ENCODE data around the gene MCRIP1. TPM values are rescaled to one million over a fixed set of nuclear protein-coding genes. Genes with fewer than 3 reads are reported as not detected.

Gene MCRIP1
- total RNA-seq, 1 donor from 2014 or later, result 106 TPM

GRCh38 chr17:81813861-81814683 is 19.0 kb downstream of the MCRIP1 start:
- no peak overlapping the region for H3K9ac ChIP-seq (ENCODE audit: low read length)

GRCh38 chr17:81813371-81813684 is 19.8 kb downstream of the MCRIP1 start:
- H3K9ac ChIP-seq (ENCODE audit: low read length), result no peak overlapping the region
- peaks cover 2% of the 10 kb centered on the region for H3K9me3 ChIP-seq (ENCODE audit: insufficient read depth, low read depth, low read length)
- Mint-ChIP-seq H3K9me3 (ENCODE audit: unreplicated experiment) (peaks cover 6% of the 10 kb centered on the region), H3K27ac (ENCODE audit: unreplicated experiment) (no peak overlapping the region), H3K4me1 (ENCODE audit: low read depth, unreplicated experiment) (peaks cover 4% of the 10 kb centered on the region), H3K4me3 (ENCODE audit: unreplicated experiment) (no peak overlapping the region), H3K27me3 (ENCODE audit: low read depth, unreplicated experiment) (peaks cover 24% of the 10 kb centered on the region), H3K36me3 (ENCODE audit: low read depth, unreplicated experiment) (no peaks in the 10 kb centered on the region)
- no peaks in the 10 kb centered on the region for H4K20me1 ChIP-seq (ENCODE audit: insufficient read depth, low read length)
- no peak overlapping the region for H3K4me2 ChIP-seq (ENCODE audit: low read length)
- H3K36me3 ChIP-seq (ENCODE audit: insufficient read depth, low read length), result no peaks in the 10 kb centered on the region
- DNase-seq (ENCODE audit: low read depth) (no peak), FAIRE-seq (no peak)
- no peak overlapping the region for H2AFZ ChIP-seq (ENCODE audit: low read depth, low read length)
- H3K4me1 ChIP-seq (ENCODE audit: insufficient read depth, low read length), result no peaks in the 10 kb centered on the region
- no peak overlapping the region for H3K27ac ChIP-seq (ENCODE audit: low read depth, low read length)
- TF ChIP-seq CTCF (IDR thresholded peaks at IDR 0.05; ENCODE audit: insufficient read depth, low read depth, low read length), result no peak
- no peak for TF ChIP-seq EZH2 (IDR thresholded peaks at IDR 0.05; ENCODE audit: insufficient read depth, low read length)
- no peak overlapping the region for H3K4me3 ChIP-seq (ENCODE audit: insufficient read depth, low read depth, low read length)
- no peaks in the 10 kb centered on the region for H3K79me2 ChIP-seq (ENCODE audit: insufficient read depth, low read length)
- H3K27me3 ChIP-seq (ENCODE audit: insufficient read depth, low read length), result peaks cover 4% of the 10 kb centered on the region

More at GRCh38 chr17:81813861-81814683, 19.0 kb downstream of the MCRIP1 start:
- Histone ChIP-seq H3K4me1 (ENCODE audit: insufficient read depth, low read length) (no peaks in the 10 kb centered on the region), H3K79me2 (ENCODE audit: insufficient read depth, low read length) (no peaks in the 10 kb centered on the region), H3K4me2 (ENCODE audit: low read length) (no peak overlapping the region), H3K9me3 (ENCODE audit: insufficient read depth, low read depth, low read length) (peaks cover 1% of the 10 kb centered on the region), H3K4me3 (ENCODE audit: insufficient read depth, low read depth, low read length) (no peak overlapping the region), H3K27ac (ENCODE audit: low read depth, low read length) (no peak overlapping the region), H3K36me3 (ENCODE audit: insufficient read depth, low read length) (no peaks in the 10 kb centered on the region), H2AFZ (ENCODE audit: low read depth, low read length) (no peak overlapping the region), H3K27me3 (ENCODE audit: insufficient read depth, low read length) (peaks cover 4% of the 10 kb centered on the region), H4K20me1 (ENCODE audit: insufficient read depth, low read length) (no peaks in the 10 kb centered on the region)
- FAIRE-seq (no peak), DNase-seq (ENCODE audit: low read depth) (no peak)
- no peak overlapping the region for H3K4me3 Mint-ChIP-seq (ENCODE audit: unreplicated experiment)
- H3K27ac Mint-ChIP-seq (ENCODE audit: unreplicated experiment), result no peak overlapping the region
- peaks cover 5% of the 10 kb centered on the region for H3K9me3 Mint-ChIP-seq (ENCODE audit: unreplicated experiment)
- H3K27me3 Mint-ChIP-seq (ENCODE audit: low read depth, unreplicated experiment), result peaks cover 21% of the 10 kb centered on the region
- TF ChIP-seq CTCF (IDR thresholded peaks at IDR 0.05; ENCODE audit: insufficient read depth, low read depth, low read length) (no peak), EZH2 (IDR thresholded peaks at IDR 0.05; ENCODE audit: insufficient read depth, low read length) (no peak)
- H3K4me1 Mint-ChIP-seq (ENCODE audit: low read depth, unreplicated experiment), result peaks cover 4% of the 10 kb centered on the region
- H3K36me3 Mint-ChIP-seq (ENCODE audit: low read depth, unreplicated experiment), result no peaks in the 10 kb centered on the region

All from astrocyte (in vitro differentiated cells and primary cell).